RWPE2 (cell line): ENCODE data around the gene ASTN2.

ENCODE experiments used
- ATAC-seq: fragments of 200-7000 bp; cut with Tn5 transposase; 3 replicates; pipeline ENCODE4 v1.9.1; 2021; ENCODE audit warnings: low read depth
- DNase-seq: peaks from one replicate; pipeline ENCODE4 v3.0.0-alpha.2; 2020; ENCODE audit warnings: low spot score
- H3K27ac ChIP-seq: fragments of 450-650 bp; 2 replicates; pipeline ENCODE4 v1.5.1; 2017; ENCODE audit warnings: mild to moderate bottlenecking; ENCODE audit not compliant: poor library complexity, severe bottlenecking
- H3K27me3 ChIP-seq: fragments of 250-450 bp; sonication (Bioruptor Pico); 2 replicates; pipeline ENCODE4 v1.5.1; 2021; ENCODE audit warnings: mild to moderate bottlenecking, moderate library complexity; ENCODE audit not compliant: insufficient read depth, poor library complexity, severe bottlenecking
- H3K36me3 ChIP-seq: fragments of 250-450 bp; sonication (Bioruptor Pico); 2 replicates; pipeline ENCODE4 v1.5.1; 2020; ENCODE audit warnings: low read depth, mild to moderate bottlenecking, moderate library complexity
- H3K4me1 ChIP-seq: fragments of 250-450 bp; sonication (Bioruptor Pico); 2 replicates; pipeline ENCODE4 v1.5.1; 2021; ENCODE audit warnings: mild to moderate bottlenecking, moderate library complexity; ENCODE audit not compliant: insufficient read depth, poor library complexity, severe bottlenecking
- H3K4me3 ChIP-seq: fragments of 250-450 bp; sonication (Bioruptor Pico); 2 replicates; pipeline ENCODE4 v1.5.1; 2021; ENCODE audit warnings: mild to moderate bottlenecking, moderate library complexity; ENCODE audit not compliant: severe bottlenecking
- H3K9me3 ChIP-seq: fragments of 250-450 bp; sonication (Bioruptor Pico); 2 replicates; pipeline ENCODE4 v1.5.1; 2021; ENCODE audit warnings: mild to moderate bottlenecking, moderate library complexity; ENCODE audit not compliant: severe bottlenecking
- CTCF ChIP-seq: fragments of 450-650 bp; IDR thresholded peaks from one replicate; pipeline ENCODE4 v1.5.1; 2017; ENCODE audit warnings: mild to moderate bottlenecking, moderate library complexity; ENCODE audit not compliant: poor library complexity, severe bottlenecking

The ASTN2 gene

GRCh38 chr9:116855881-116856662 is 558.8 kb downstream of the ASTN2 start:
- ATAC-seq, result peak; percentile 85

GRCh38 chr9:116849721-116850120 is 565.1 kb downstream of the ASTN2 start:
- H3K27me3 ChIP-seq, result no peaks in the 10 kb centered on the region

More at GRCh38 chr9:116855881-116856662, 558.8 kb downstream of the ASTN2 start:
- Histone ChIP-seq H3K27me3 (no peaks in the 10 kb centered on the region), H3K36me3 (no peaks in the 10 kb centered on the region), H3K4me3 (no peak overlapping the region), H3K27ac (peak overlapping the region; percentile 73), H3K4me1 (peaks cover 36% of the 10 kb centered on the region), H3K9me3 (no peaks in the 10 kb centered on the region)
- DNase-seq, result peak; percentile 88
- no peak for TF ChIP-seq CTCF

GRCh38 chr9:116844621-116845020 is 570.2 kb downstream of the ASTN2 start:
- DNase-seq (no peak), ATAC-seq (no peak)
- H3K36me3 ChIP-seq, result 0 out of 2 replicates have a peak, but pooled peaks cover 3% of the 10 kb centered on the region
- H3K4me1 ChIP-seq, result peaks cover 9% of the 10 kb centered on the region
- TF ChIP-seq CTCF, result no peak
- no peaks in the 10 kb centered on the region for H3K27me3 ChIP-seq
- H3K4me3 ChIP-seq, result no peak overlapping the region
- no peak overlapping the region for H3K27ac ChIP-seq
- H3K9me3 ChIP-seq, result no peaks in the 10 kb centered on the region

More at GRCh38 chr9:116849721-116850120, 565.1 kb downstream of the ASTN2 start:
- Histone ChIP-seq H3K4me3 (no peak overlapping the region), H3K27ac (no peak overlapping the region), H3K4me1 (no peaks in the 10 kb centered on the region), H3K36me3 (0 out of 2 replicates have a peak, but pooled peaks cover 3% of the 10 kb centered on the region), H3K9me3 (no peaks in the 10 kb centered on the region)
- no peak for TF ChIP-seq CTCF
- DNase-seq, result no peak
- ATAC-seq, result no peak

- H3K4me3 ChIP-seq, result no peak overlapping the region
- H3K27me3 ChIP-seq, result no peaks in the 10 kb centered on the region
- peak overlapping the region; percentile 14 for H3K27ac ChIP-seq
- no peak for TF ChIP-seq CTCF
- H3K9me3 ChIP-seq, result no peaks in the 10 kb centered on the region
- DNase-seq (no peak), ATAC-seq (no peak)
- peaks cover 10% of the 10 kb centered on the region for H3K4me1 ChIP-seq
- H3K36me3 ChIP-seq, result 0 out of 2 replicates have a peak, but pooled peaks cover 3% of the 10 kb centered on the region
Measured at GRCh38 chr9:116843863-116844620, 570.8 kb downstream of the ASTN2 start.
